Measurements from ENCODE around the gene NUP54. TPM values are rescaled to one million over a fixed set of nuclear protein-coding genes. Genes with fewer than 3 reads are reported as not detected.

NUP54 gene
- total and polyA plus RNA-seq, 8 donors: 26.8 to 118 (median 88.5) TPM

DNA sequence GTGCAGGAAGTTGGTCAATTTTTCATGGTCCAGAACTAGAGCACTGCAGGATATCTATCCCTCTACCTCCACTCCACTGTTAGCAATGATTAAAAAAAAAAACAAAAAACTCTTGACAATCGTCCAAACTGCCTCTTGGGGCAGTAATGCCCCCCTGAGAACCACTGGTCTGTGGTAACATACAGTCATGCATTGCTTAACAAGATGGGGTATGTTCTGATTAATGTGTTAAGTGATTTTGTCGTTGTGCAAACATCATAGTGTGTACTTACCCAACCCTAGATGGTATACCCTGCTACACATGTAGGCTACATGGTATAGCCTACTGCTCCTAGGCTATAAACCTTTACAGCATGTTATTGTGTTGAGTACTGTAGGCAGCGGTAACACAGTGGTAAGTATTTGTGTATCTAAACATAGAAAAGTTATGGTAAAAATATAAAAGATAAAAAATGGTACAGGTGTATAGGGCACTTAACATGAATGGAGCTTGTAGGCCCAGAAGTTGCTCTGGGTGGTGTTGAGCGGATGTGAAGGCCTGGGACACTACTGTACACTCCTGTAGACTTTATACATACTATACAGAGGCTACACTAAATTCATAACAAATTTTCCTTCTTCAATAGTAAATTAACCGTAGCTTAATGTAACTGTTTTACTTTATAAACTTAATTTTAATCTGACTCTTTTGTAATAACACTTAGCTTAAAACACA is 39.6 kb downstream of the NUP54 start:
- DNase-seq (no peak), ATAC-seq (no peak)
- Histone ChIP-seq H3K4me3 (no peak overlapping the region), H3K27me3 (no peaks in the 10 kb centered on the region), H3K4me1 (no peaks in the 10 kb centered on the region), H3K36me3 (peaks cover 0 to 13% of the 10 kb centered on the region in 2 donors), H3K27ac (no peak overlapping the region), H3K9me3 (no peaks in the 10 kb centered on the region)
- intact Hi-C loops (cut with DNase I): no loop called here
- no peak for TF ChIP-seq CTCF (IDR thresholded peaks at IDR 0.05)

- no peaks in the 10 kb centered on the region for H3K36me3 ChIP-seq
- H3K9me3 ChIP-seq: no peaks in the 10 kb centered on the region
- H3K27ac ChIP-seq: no peak overlapping the region
- intact Hi-C loops (cut with DNase I): no loop called here
- no peak for ATAC-seq
- DNase-seq: no peak
- no peaks in the 10 kb centered on the region for H3K4me1 ChIP-seq
- H3K4me3 ChIP-seq: no peak overlapping the region
- TF ChIP-seq CTCF (IDR thresholded peaks at IDR 0.05): no peak
- H3K27me3 ChIP-seq: no peaks in the 10 kb centered on the region
Observed at GRCh38 chr4:76106442-76106841, 41.8 kb downstream of the NUP54 start.

DNA sequence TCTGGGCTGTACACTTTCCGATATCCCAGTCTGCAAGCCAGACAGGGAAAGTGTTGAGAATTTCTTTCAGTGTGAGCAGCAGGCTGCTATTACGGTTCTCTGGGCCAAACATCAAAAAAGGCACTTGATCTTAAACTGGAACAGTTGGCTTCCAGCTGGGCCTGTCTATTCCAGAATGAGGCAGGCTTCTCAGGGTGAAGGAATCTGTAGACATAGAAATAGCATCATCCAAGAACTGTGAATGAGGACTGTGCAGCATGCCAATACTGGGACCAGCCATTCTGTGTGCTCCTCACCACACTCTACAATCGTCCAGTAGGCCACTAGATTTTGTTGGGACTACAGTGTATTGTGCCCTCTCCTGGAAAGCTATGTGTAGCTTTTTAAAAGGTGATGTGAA is 42.5 kb downstream of the NUP54 start:
- TF ChIP-seq CTCF (IDR thresholded peaks at IDR 0.05): no peak
- no peak for ATAC-seq
- H3K9me3 ChIP-seq: no peaks in the 10 kb centered on the region
- H3K27ac ChIP-seq: no peak overlapping the region
- no peaks in the 10 kb centered on the region for H3K27me3 ChIP-seq
- intact Hi-C loops (cut with DNase I): no loop called here
- H3K4me1 ChIP-seq: no peaks in the 10 kb centered on the region
- H3K4me3 ChIP-seq: no peak overlapping the region
- H3K36me3 ChIP-seq: no peaks in the 10 kb centered on the region
- no peak for DNase-seq

DNA sequence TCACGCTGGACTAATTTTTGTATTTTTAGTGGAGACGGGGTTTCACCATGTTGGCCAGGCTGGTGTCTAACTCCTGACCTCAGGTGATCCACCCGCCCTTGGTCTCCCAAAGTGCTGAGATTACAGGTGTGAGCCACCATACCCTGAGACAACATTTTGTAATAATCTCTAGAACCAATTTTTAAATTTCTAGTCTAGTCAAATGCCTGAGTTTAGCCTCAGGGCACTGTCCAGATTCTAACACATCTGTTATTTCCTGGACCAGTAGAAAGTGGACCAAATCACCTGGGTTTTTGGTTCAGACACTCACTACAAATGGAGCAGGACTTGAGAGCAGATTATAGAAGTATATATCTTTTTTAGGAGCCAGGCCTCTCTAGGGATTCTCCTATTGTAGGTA is 52.1 kb downstream of the NUP54 start:
- Histone ChIP-seq H3K27me3 (no peaks in the 10 kb centered on the region), H3K27ac (no peak overlapping the region), H3K4me1 (no peaks in the 10 kb centered on the region), H3K4me3 (no peak overlapping the region), H3K9me3 (no peaks in the 10 kb centered on the region), H3K36me3 (no peaks in the 10 kb centered on the region)
- intact Hi-C loops (cut with DNase I): no loop called here
- no peak for TF ChIP-seq CTCF (IDR thresholded peaks at IDR 0.05)
- ATAC-seq (no peak), DNase-seq (no peak)

DNA sequence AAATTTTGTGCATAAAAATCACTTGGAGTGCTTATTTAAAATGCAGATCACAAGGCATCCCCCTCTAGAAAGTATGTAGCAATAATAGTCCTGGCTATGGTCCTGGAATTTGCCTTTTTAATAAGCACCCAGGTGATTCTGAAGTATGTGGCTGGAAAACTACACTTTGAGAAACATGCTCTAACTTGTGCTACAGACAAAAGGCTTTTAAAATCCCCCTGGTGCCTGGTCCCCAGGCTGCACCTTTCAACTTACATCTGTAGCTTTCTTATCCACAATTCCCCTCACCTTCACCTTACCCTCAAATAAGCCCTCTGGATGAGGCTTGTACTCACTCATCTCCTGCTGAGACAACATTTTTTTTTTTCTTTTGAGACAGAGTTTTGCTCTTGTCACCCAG is 52.6 kb downstream of the NUP54 start:
- no peak overlapping the region for H3K27ac ChIP-seq
- intact Hi-C loops (cut with DNase I): no loop called here
- no peaks in the 10 kb centered on the region for H3K27me3 ChIP-seq
- H3K4me3 ChIP-seq: no peak overlapping the region
- ATAC-seq (no peak), DNase-seq (no peak)
- no peak for TF ChIP-seq CTCF (IDR thresholded peaks at IDR 0.05)
- H3K4me1 ChIP-seq: no peaks in the 10 kb centered on the region
- H3K9me3 ChIP-seq: no peaks in the 10 kb centered on the region
- no peaks in the 10 kb centered on the region for H3K36me3 ChIP-seq
